Neural progenitor cell (in vitro differentiated cells): ENCODE data around the gene DLG2.

Source experiments
- CTCF ChIP-seq: fragments of 200-600 bp; sonication (generic); IDR thresholded peaks from 2 replicates; pipeline ENCODE4 v1.5.1; 2017; ENCODE audit warnings: antibody characterized with exemption, mild to moderate bottlenecking
- EZH2 ChIP-seq: fragments of 200-600 bp; sonication (generic); IDR thresholded peaks from 2 replicates; pipeline ENCODE4 v1.6.1; 2017; ENCODE audit warnings: antibody characterized with exemption, mild to moderate bottlenecking, moderate library complexity
- EZH2phosphoT487 ChIP-seq: fragments of 200-600 bp; sonication (generic); IDR thresholded peaks from 2 replicates; pipeline ENCODE4 v1.6.1; 2017; ENCODE audit warnings: antibody characterized with exemption

- TF ChIP-seq EZH2: no peak
- no peak for TF ChIP-seq CTCF
- no peak for TF ChIP-seq EZH2phosphoT487
These were observed 598.6 kb downstream of the DLG2 start for GRCh38 chr11:85028329-85029101.
